Esophagus muscularis mucosa (tissue), 3 donors: ENCODE measurements around the gene TNNT2.

Experiments
- CTCF ChIP-seq, 3 experiments: fragments of 200-600 bp in 2 of 3; fragments of 450-650 bp in 1 of 3; sonication (generic) in 2 of 3; IDR thresholded peaks; one replicate each; pipeline ENCODE4 v1.5.1; 2017 to 2019; ENCODE audit warnings: antibody characterized with exemption in 3 of 3, mild to moderate bottlenecking in 2 of 3, moderate library complexity in 1 of 3
- POLR2A ChIP-seq: fragments of 450-650 bp; IDR thresholded peaks from one replicate; pipeline ENCODE4 v1.6.1; 2017; ENCODE audit warnings: antibody characterized with exemption, moderate library complexity, mild to moderate bottlenecking, low read depth
- POLR2AphosphoS5 ChIP-seq, 2 donors: sonication (generic); formaldehyde crosslinking; IDR thresholded peaks; one replicate each; pipeline ENCODE4 v1.6.1; 2017; ENCODE audit warnings: antibody characterized with exemption in 2 of 2

DNA sequence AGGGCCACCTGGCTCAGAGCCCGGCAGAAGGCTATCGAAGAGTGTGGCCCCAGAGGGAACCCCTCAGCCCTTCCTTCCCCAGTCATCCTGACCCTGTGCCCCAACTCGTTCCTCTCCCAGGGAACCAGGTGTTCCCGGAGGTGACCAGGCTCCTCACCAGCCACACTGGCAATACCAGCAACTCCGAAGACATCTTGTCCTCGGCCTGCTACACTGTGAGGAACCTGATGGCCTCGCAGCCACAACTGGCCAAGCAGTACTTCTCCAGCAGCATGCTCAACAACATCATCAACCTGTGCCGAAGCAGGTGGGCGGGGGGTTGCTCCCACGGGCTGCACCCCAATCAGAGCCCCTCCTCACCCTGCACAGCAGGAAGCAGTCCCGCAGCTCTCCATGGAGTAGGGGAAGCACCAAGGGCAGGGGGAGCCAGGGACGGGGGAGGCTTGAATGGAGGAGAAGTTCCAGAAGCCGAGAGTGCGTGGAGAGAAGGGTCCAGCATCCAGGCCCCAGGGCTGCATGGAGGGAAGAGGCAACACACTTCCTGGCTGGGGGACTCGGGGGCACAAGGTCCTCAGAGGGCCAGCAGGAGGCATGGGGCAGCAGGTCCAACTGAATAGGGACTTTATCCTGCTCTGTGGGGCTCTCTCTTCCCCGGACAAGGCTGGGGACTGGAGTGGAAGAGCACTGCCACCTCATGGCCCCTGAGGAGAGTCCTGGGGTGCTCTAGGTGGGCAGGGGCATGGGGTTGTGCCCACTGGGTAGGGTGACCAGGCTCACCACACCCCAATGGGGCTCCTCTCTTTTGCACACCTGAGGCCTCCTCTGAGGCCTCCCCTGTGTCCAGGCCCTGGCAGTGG, 52.4 kb downstream of the TNNT2 start:
- no peak for TF ChIP-seq CTCF (IDR thresholded peaks at IDR 0.05)
- TF ChIP-seq POLR2A: no peak
- no peak for TF ChIP-seq POLR2AphosphoS5 (IDR thresholded peaks at IDR 0.05)
